Uterine smooth muscle cell (primary cell): ENCODE results near the gene NINL. TPM values are rescaled to one million over a fixed set of nuclear protein-coding genes. Genes with fewer than 3 reads are reported as not detected.

ENCODE experiments used
- total RNA-seq: library from RNA; depleted of rRNA; stranded (reverse); fragments of >200 nt; gene quantifications from 2 replicates; pipeline ENCODE4 v1.2.3, GENCODE V29; 2014

Gene NINL
- 10.7 and 14.4 TPM in 2 replicates for total RNA-seq

DNA sequence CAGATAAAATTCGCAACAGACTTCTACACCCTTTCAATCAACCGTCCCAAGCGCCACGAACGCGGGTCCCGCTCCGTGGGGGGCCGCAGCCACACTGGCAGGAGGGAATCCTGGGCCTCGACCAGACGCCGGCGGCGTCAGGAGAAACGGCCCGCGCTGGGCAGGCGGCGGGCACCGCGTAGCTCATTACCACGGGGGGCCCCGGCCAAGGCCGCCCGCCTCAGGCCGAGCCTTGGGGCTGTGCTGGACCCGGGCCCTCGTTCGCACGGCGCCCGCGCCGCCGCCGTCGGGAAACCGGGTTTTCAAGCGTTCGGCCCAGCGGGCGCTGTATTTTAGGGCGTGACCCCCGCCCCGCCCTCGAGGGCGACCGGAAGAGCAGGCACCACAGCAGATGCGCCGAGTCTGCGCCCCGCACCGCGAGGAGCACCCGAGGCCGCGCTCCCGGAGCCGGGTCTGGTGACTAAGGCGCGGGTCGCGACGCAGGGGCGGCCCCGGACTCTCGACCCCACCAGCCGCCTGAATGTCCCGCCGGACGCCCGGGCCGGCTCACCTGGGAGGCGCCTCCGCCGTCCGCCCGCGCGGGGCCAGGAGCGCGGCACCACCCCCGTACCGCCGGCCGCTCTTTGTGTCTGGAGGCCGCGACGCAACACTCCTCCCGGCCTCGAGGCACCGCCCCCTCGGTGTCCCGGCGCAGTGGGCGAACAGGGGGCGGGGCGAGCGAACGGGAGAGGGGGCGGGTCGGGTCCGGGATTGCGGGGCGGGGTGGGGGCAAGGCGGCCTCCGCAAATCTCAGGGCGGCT lies at the start of gene NINL:
TSS of gene NINL (minus strand) at position 627 of the 800 bp plus-strand sequence. CDS start 58,944 bp downstream, outside the sequence.

DNA sequence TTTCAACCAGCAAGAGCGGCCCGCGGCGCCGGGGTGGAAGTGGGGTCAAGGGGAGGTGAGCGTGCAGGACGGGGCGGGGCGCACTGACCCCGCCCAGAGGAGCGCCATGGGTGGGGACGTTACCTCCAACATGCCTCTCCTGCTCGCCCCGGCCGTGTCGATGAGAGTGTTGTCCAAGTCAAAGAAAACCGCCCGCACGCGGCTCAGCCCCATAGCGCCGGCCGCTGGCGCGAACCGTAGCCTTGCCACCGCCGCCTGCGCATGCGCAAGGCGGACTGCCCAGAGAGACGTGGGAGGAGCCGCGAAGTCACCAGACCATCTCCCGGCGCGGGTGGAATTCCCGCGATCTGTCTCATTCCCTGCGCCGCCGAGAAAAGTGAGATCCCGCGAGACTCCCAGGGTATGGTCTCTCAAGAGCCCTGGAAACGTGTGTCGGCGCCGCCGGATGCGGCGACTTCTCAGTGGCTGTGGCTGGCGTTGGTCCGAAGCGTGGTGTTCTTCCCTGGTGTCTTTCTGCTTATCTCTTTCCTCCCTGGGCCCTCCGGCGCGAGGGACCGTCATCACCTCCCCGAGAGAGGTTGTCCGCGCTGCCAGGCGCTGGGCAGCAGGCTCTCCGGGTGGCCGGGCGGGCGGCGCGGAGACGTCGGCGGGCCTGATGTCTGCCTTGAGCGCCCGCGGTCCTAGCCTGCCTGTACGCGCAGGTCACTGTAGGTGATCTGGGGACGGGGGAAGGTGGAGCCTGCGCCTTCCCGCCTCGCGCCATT lies 38.6 kb upstream of the NINL start, which contains the start of gene NANP:
TSS of gene NANP (minus strand) at position 279 of the 764 bp plus-strand sequence. CDS start at position 213, 66 bp downstream.

DNA sequence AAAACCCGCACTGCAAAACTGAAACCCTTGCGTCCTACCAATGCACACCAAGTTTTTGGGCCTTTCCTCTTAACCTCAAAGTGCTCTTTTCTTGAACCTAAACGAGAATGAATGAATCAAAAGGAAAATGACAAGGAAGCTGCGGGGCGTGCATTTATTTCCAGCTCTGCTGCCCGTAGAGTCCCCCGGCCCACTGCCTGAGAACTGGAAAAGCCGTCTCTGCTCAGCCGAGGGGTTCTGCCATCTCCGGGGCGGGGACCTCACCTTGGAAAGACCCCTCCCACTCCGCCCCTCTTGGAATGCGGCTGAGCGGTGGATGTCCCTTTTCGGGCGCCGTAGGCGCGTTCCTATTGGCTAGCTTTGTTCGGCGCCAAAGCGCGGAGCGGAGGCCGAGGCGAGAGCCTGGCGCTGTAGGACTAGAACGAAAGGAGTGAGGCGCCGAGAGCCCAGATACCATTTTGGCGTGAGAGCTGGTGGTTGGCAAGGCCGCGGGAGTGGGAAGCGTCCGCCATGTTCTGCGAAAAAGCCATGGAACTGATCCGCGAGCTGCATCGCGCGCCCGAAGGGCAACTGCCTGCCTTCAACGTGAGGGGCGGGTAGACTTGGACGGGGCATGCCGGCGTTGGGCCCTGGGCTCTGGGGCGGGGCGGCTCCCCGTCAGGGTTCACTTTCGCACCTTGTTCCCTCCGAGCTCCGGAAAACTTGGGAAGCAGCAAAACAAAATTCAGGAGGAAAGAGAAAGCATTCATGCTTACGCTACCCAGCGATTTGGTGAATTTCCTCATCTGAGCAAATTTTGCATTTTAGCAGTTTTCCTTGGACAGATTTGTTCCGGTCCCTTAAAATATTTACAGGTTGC lies 177.8 kb downstream of the NINL start, which contains the start of gene GINS1:
TSS of gene GINS1 (plus strand) at position 363 of the 859 bp plus-strand sequence. CDS start at position 511, 148 bp downstream.

Other genes starting within 250 kb of the NINL start
- gene ABHD12, start 194.7 kb downstream of the NINL start, total RNA-seq: 45.9 and 48.1 TPM in 2 replicates
- 6.0 and 21.8 TPM in 2 replicates for gene GINS1, start 177.9 kb downstream of the NINL start, total RNA-seq
- 11.0 and 13.6 TPM in 2 replicates for gene NANP, start 38.5 kb upstream of the NINL start, total RNA-seq
- 14.4 and 19.1 TPM in 2 replicates for gene ZNF337, start 111.3 kb upstream of the NINL start, total RNA-seq